GM12878 (cell line): ENCODE results near the gene STPG1. TPM values are rescaled to one million over a fixed set of nuclear protein-coding genes. Genes with fewer than 3 reads are reported as not detected.

Source experiments
- ATAC-seq: fragments of 200-7000 bp; cut with Tn5 transposase; 3 replicates; pipeline ENCODE4 v1.9.1; 2020; ENCODE audit warnings: mild to moderate bottlenecking, moderate library complexity
- BruUV-seq: library from RNA; stranded (reverse); fragments of 400-500 nt; replicated peaks from 2 replicates; lab custom pipeline; 2021; lab: Mats Ljungman, UMichigan
- CTCF ChIA-PET: fragments of 300-600 bp; sonication (Branson Sonifier 250); formaldehyde crosslinking; extraction: SDS; loops from one replicate; lab custom pipeline; 2021; ENCODE audit warnings: inconsistent platforms; lab: Yijun Ruan, JAX
- POLR2A ChIA-PET: fragments of 350-600 bp; formaldehyde crosslinking; extraction: SDS; loops from one replicate; lab custom pipeline; 2021; ENCODE audit warnings: inconsistent platforms; lab: Charles Lee
- RAD21 ChIA-PET: fragments of 300-600 bp; sonication (Branson Sonifier 250); formaldehyde crosslinking; loops from one replicate; lab custom pipeline; 2023; ENCODE audit warnings: antibody characterized with exemption; ENCODE audit not compliant: unreplicated experiment; lab: Charles Lee
- SMC1A ChIA-PET: fragments of 300-600 bp; sonication (Branson Sonifier 250); formaldehyde crosslinking; loops from one replicate; lab custom pipeline; 2023; ENCODE audit not compliant: unreplicated experiment, uncharacterized antibody; lab: Charles Lee
- DNase-seq: peaks from one replicate; pipeline ENCODE4 v3.0.0-alpha.2; 2011; ENCODE audit warnings: low read depth, low spot score
- FAIRE-seq: peaks from 3 replicates; lab custom pipeline; 2011; peaks lifted over from hg19 to GRCh38; lab: Jason Lieb, UNC
- H2AFZ ChIP-seq: 2 replicates; pipeline ENCODE4 v1.6.0; 2011; ENCODE audit warnings: low read depth, low read length, control low read depth; ENCODE audit not compliant: control insufficient read depth
- H3K27ac ChIP-seq: 2 replicates; pipeline ENCODE4 v1.5.1; 2011; ENCODE audit warnings: control low read depth; ENCODE audit not compliant: control insufficient read depth, insufficient read depth
- H3K27me3 ChIP-seq, 2 experiments: replicated peaks in 1 of 2; 2 replicates each; pipeline versions ENCODE4 v1.6.0 to v1.6.1; 2011; ENCODE audit warnings: low read length in 1 of 2; ENCODE audit not compliant: control insufficient read depth in 2 of 2, insufficient read depth in 2 of 2
- H3K36me3 ChIP-seq, 2 experiments: 2 replicates each; pipeline ENCODE4 v1.5.1; 2011; ENCODE audit warnings: low read length in 1 of 2; ENCODE audit not compliant: control insufficient read depth in 2 of 2, insufficient read depth in 2 of 2
- H3K4me1 ChIP-seq: 2 replicates; pipeline ENCODE4 v1.6.1; 2011; ENCODE audit warnings: mild to moderate bottlenecking, low read length, moderate library complexity, mixed read lengths; ENCODE audit not compliant: control insufficient read depth, insufficient read depth
- H3K4me2 ChIP-seq: 2 replicates; pipeline ENCODE4 v1.6.0; 2011; ENCODE audit warnings: control low read depth; ENCODE audit not compliant: control insufficient read depth, insufficient read depth
- H3K4me3 ChIP-seq: fragments of 200-600 bp; sonication (generic); 2 replicates; pipeline ENCODE4 v1.5.1; 2016
- H3K79me2 ChIP-seq: 2 replicates; pipeline ENCODE4 v1.6.0; 2011; ENCODE audit warnings: low read length; ENCODE audit not compliant: control insufficient read depth, insufficient read depth
- H3K9ac ChIP-seq: 2 replicates; pipeline ENCODE4 v1.8.0; 2011; ENCODE audit warnings: low read length, control low read depth, mixed read lengths; ENCODE audit not compliant: control insufficient read depth, insufficient read depth
- H3K9me3 ChIP-seq: replicated peaks from 3 replicates; pipeline ENCODE4 v1.5.1; 2011; ENCODE audit warnings: mild to moderate bottlenecking, low read length; ENCODE audit not compliant: control insufficient read depth, insufficient read depth
- H4K20me1 ChIP-seq: 2 replicates; pipeline ENCODE4 v1.6.0; 2011; ENCODE audit not compliant: control insufficient read depth, insufficient read depth
- BACH1 ChIP-seq: fragments of 450-650 bp; IDR thresholded peaks from 2 replicates; pipeline ENCODE4 v1.6.1; 2017; ENCODE audit warnings: mild to moderate bottlenecking, borderline replicate concordance
- BCL11A ChIP-seq: IDR thresholded peaks from 2 replicates; pipeline ENCODE4 v1.6.1; 2011; ENCODE audit warnings: low read depth, low read length
- DPF2 ChIP-seq: fragments of 450-650 bp; IDR thresholded peaks from 2 replicates; pipeline ENCODE4 v1.6.1; 2017; ENCODE audit warnings: mild to moderate bottlenecking
- KDM1A ChIP-seq: fragments of 200-600 bp; sonication (generic); IDR thresholded peaks from 2 replicates; pipeline ENCODE4 v1.6.1; 2016; ENCODE audit warnings: borderline replicate concordance
- MYB ChIP-seq: fragments of 150-350 bp; IDR thresholded peaks from 2 replicates; pipeline ENCODE4 v1.6.1; 2014; ENCODE audit warnings: mild to moderate bottlenecking, low read depth, low read length, borderline replicate concordance
- NKRF ChIP-seq: fragments of 450-650 bp; conservative IDR thresholded peaks from 2 replicates; pipeline ENCODE4 v1.6.1; 2017; ENCODE audit warnings: mild to moderate bottlenecking, moderate library complexity
- PKNOX1 ChIP-seq: fragments of 450-650 bp; IDR thresholded peaks from 2 replicates; pipeline ENCODE4 v1.6.1; 2016; ENCODE audit warnings: mild to moderate bottlenecking
- RUNX3 ChIP-seq: IDR thresholded peaks from 2 replicates; pipeline ENCODE4 v1.6.1; 2012; ENCODE audit warnings: low read length, inconsistent platforms
- TARDBP ChIP-seq: IDR thresholded peaks from 2 replicates; pipeline ENCODE4 v1.6.1; 2016; ENCODE audit warnings: borderline replicate concordance
- whole genome bisulfite sequencing: methylation state at CpG from one replicate; pipeline ENCODE4 v1.1.6; 2016; ENCODE audit warnings: low lambda C conversion rate; ENCODE audit not compliant: insufficient replicate concordance, insufficient coverage; ENCODE audit errors: missing lambda C conversion rate; 5-methylcytosine and 5-hydroxymethylcytosine counted together
- in situ Hi-C: fragments of 300-500 bp; cut with MboI; formaldehyde crosslinking; loops from 9 replicates; pipeline ENCODE4 v1.14.3; 2018; ENCODE audit warnings: mixed read lengths
- intact Hi-C: fragments of 100-400 bp; cut with micrococcal nuclease; formaldehyde crosslinking; loops from one replicate; pipeline ENCODE4 v1.14.2; 2022; ENCODE audit not compliant: unreplicated experiment
- polyA plus RNA-seq, 11 experiments: library from polyadenylated mRNA; depleted of rRNA in 4 of 11; unstranded in 6 of 11; stranded (reverse) in 5 of 11; fragments of >200 nt; fragmentation: Nextera tagmentation in 4 of 11; fragmentation: Illumina TruSeq in 1 of 11; extraction: Ambion mirVana in 4 of 11; extraction: Trizol in 1 of 11; gene quantifications; 1 replicate in 1 of 11; 2 replicates in 10 of 11; pipeline versions ENCODE4 v1.2.1 to v1.2.3, GENCODE V29; 2011 to 2016; ENCODE audit warnings: inconsistent platforms in 2 of 11, missing spikeins in 2 of 11, low read depth in 1 of 11
- total RNA-seq, 4 experiments: library from RNA; depleted of rRNA in 3 of 4; stranded (reverse); fragments of >200 nt in 3 of 4; fragmentation: Illumina TruSeq in 1 of 4; extraction: Trizol in 1 of 4; gene quantifications; 2 replicates each; pipeline versions ENCODE4 v1.2.1 to v1.2.3, GENCODE V29; 2013 to 2021
- TF ChIP-seq, protein P1 (sequence below): IDR thresholded peaks from 2 replicates; pipeline ENCODE4 v1.6.1; 2012; ENCODE audit warnings: low read depth, low read length, improper control_type of control experiment
- TF ChIP-seq, protein P2 (sequence below): fragments of 450-650 bp; formaldehyde crosslinking; IDR thresholded peaks from 2 replicates; pipeline ENCODE4 v1.5.0; 2022; ENCODE audit warnings: mild to moderate bottlenecking, missing genetic modification characterization

The STPG1 gene
- total and polyA plus RNA-seq, 10 of the 15 experiments (the other 5 are each of a cell fraction or from before 2014, with no cell fraction given), result 0.22 to 2.6 (median 0.73) TPM

GRCh38 chr1:24366707-24367106 is 46.9 kb downstream of the STPG1 start:
- FAIRE-seq, result no peak
- DNase-seq, result no peak
- in situ Hi-C loops (no loop called here), intact Hi-C loops (no loop called here)
- WGBS, result 89% methylated on average over 9 of the region's 9 CpGs
- Histone ChIP-seq H3K36me3 (no peaks in the 10 kb centered on the region), H3K4me3 (no peak overlapping the region), H3K27me3 (no peaks in the 10 kb centered on the region; a peak in 1 of 4 replicates), H3K79me2 (no peaks in the 10 kb centered on the region), H3K4me1 (peaks cover 11% of the 10 kb centered on the region; the same call in 1 of the 2 replicates), H4K20me1 (no peaks in the 10 kb centered on the region), H3K9ac (no peak overlapping the region), H3K4me2 (no peak overlapping the region), H3K9me3 (no peaks in the 10 kb centered on the region), H3K27ac (no peak overlapping the region), H2AFZ (no peak overlapping the region)
- TF ChIP-seq BACH1 (no peak), RUNX3 (no peak), PKNOX1 (no peak), KDM1A (no peak), TARDBP (no peak), BCL11A (no peak), DPF2 (no peak), MYB (no peak), NKRF (no peak)
- TF ChIP-seq, protein P1, sequence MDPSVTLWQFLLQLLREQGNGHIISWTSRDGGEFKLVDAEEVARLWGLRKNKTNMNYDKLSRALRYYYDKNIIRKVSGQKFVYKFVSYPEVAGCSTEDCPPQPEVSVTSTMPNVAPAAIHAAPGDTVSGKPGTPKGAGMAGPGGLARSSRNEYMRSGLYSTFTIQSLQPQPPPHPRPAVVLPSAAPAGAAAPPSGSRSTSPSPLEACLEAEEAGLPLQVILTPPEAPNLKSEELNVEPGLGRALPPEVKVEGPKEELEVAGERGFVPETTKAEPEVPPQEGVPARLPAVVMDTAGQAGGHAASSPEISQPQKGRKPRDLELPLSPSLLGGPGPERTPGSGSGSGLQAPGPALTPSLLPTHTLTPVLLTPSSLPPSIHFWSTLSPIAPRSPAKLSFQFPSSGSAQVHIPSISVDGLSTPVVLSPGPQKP, result no peak
- TF ChIP-seq, protein P2, sequence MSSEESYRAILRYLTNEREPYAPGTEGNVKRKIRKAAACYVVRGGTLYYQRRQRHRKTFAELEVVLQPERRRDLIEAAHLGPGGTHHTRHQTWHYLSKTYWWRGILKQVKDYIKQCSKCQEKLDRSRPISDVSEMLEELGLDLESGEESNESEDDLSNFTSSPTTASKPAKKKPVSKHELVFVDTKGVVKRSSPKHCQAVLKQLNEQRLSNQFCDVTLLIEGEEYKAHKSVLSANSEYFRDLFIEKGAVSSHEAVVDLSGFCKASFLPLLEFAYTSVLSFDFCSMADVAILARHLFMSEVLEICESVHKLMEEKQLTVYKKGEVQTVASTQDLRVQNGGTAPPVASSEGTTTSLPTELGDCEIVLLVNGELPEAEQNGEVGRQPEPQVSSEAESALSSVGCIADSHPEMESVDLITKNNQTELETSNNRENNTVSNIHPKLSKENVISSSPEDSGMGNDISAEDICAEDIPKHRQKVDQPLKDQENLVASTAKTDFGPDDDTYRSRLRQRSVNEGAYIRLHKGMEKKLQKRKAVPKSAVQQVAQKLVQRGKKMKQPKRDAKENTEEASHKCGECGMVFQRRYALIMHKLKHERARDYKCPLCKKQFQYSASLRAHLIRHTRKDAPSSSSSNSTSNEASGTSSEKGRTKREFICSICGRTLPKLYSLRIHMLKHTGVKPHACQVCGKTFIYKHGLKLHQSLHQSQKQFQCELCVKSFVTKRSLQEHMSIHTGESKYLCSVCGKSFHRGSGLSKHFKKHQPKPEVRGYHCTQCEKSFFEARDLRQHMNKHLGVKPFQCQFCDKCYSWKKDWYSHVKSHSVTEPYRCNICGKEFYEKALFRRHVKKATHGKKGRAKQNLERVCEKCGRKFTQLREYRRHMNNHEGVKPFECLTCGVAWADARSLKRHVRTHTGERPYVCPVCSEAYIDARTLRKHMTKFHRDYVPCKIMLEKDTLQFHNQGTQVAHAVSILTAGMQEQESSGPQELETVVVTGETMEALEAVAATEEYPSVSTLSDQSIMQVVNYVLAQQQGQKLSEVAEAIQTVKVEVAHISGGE (CRISPR knock-in tag), result no peak
- ChIA-PET SMC1A (interaction anchor here (0.7 to 1.3 kb wide), 3 partner anchors 9 to 27 kb away, joined by 3 to 4 read pairs (median 3); no protein-coding TSS in a partner anchor), CTCF (interaction anchor here (1.0 to 1.4 kb wide), 2 partner anchors 18 to 24 kb away, joined by 4 read pairs; no protein-coding TSS in a partner anchor), RAD21 (no interaction called here), POLR2A (no interaction called here)
- no peak for ATAC-seq
- no TSS peak for BruUV-seq
